Endothelial cell of umbilical vein (primary cell): ENCODE results near the gene CEP350. TPM values are rescaled to one million over a fixed set of nuclear protein-coding genes. Genes with fewer than 3 reads are reported as not detected.

Source experiments
- BruUV-seq: library from RNA; stranded (reverse); fragments of 400-500 nt; replicated peaks from 2 replicates; lab custom pipeline; 2021; lab: Mats Ljungman, UMichigan
- CTCF ChIA-PET: fragments of 300-600, 350-600 bp; sonication (Branson Sonifier 250); formaldehyde crosslinking; loops from one replicate; lab custom pipeline; 2021; ENCODE audit warnings: antibody characterized with exemption, inconsistent platforms; lab: Charles Lee
- POLR2A ChIA-PET: fragments of 300-600, 350-600 bp; sonication (Branson Sonifier 250); formaldehyde crosslinking; loops from one replicate; lab custom pipeline; 2021; ENCODE audit warnings: antibody characterized with exemption, inconsistent platforms; lab: Charles Lee
- DNase-seq: peaks from one replicate; pipeline ENCODE4 v3.0.0-alpha.2; 2011; ENCODE audit warnings: low read depth, low spot score
- FAIRE-seq: peaks from 2 replicates; lab custom pipeline; 2011; peaks lifted over from hg19 to GRCh38; lab: Jason Lieb, UNC
- H2AFZ ChIP-seq: 2 replicates; pipeline ENCODE4 v1.6.0; 2012; ENCODE audit warnings: low read depth, low read length, control low read depth, inconsistent platforms
- H3K27ac ChIP-seq: 2 replicates; pipeline ENCODE4 v1.5.1; 2011; ENCODE audit warnings: low read depth, mild to moderate bottlenecking, control low read depth, low read length, moderate library complexity; ENCODE audit not compliant: insufficient read depth
- H3K27me3 ChIP-seq, 2 experiments: 2 replicates each; pipeline versions ENCODE4 v1.6.0 to v1.6.1; 2011; ENCODE audit warnings: low read length in 2 of 2, mixed read lengths in 1 of 2; ENCODE audit not compliant: control insufficient read depth in 2 of 2, insufficient read depth in 2 of 2
- H3K36me3 ChIP-seq, 2 experiments: 2 replicates in 1 of 2; 3 replicates in 1 of 2; pipeline ENCODE4 v1.5.1; 2011; ENCODE audit warnings: low read length in 2 of 2, mild to moderate bottlenecking in 1 of 2, moderate library complexity in 1 of 2; ENCODE audit not compliant: control insufficient read depth in 2 of 2, insufficient read depth in 2 of 2; ENCODE audit errors: extremely low read depth in 1 of 2
- H3K4me1 ChIP-seq: 3 replicates; pipeline ENCODE4 v1.5.1; 2011; ENCODE audit warnings: mild to moderate bottlenecking, low read length; ENCODE audit not compliant: control insufficient read depth, insufficient read depth; ENCODE audit errors: extremely low read depth
- H3K4me2 ChIP-seq: 2 replicates; pipeline ENCODE4 v1.6.1; 2011; ENCODE audit warnings: low read length, control low read depth, mixed read lengths; ENCODE audit not compliant: insufficient read depth
- H3K4me3 ChIP-seq, 3 experiments: fragments of 200-600 bp in 1 of 3; sonication (generic), shearing (Covaris generic) in 1 of 3; replicated peaks in 1 of 3; 2 replicates each; pipeline ENCODE4 v1.5.1; 2011 to 2016; ENCODE audit warnings: control low read depth in 3 of 3, low read length in 3 of 3, mild to moderate bottlenecking in 2 of 3, inconsistent platforms in 1 of 3, low read depth in 1 of 3, moderate library complexity in 1 of 3; ENCODE audit not compliant: insufficient read depth in 1 of 3
- H3K79me2 ChIP-seq: 2 replicates; pipeline ENCODE4 v1.6.0; 2012; ENCODE audit warnings: low read length, inconsistent platforms; ENCODE audit not compliant: control insufficient read depth, insufficient read depth
- H3K9ac ChIP-seq: replicated peaks from 2 replicates; pipeline ENCODE3; 2011; ENCODE audit warnings: low read length, control low read depth; ENCODE audit not compliant: insufficient read depth; ENCODE audit errors: extremely low read depth
- H3K9me1 ChIP-seq: replicated peaks from 3 replicates; pipeline ENCODE4 v1.6.0; 2011; ENCODE audit warnings: mild to moderate bottlenecking, low read length; ENCODE audit not compliant: control insufficient read depth, insufficient read depth; ENCODE audit errors: extremely low read depth
- H3K9me3 ChIP-seq: replicated peaks from 2 replicates; pipeline ENCODE4 v1.5.1; 2012; ENCODE audit warnings: low read length, inconsistent platforms; ENCODE audit not compliant: control insufficient read depth, insufficient read depth
- H4K20me1 ChIP-seq: replicated peaks from 2 replicates; pipeline ENCODE3; 2011; ENCODE audit warnings: mild to moderate bottlenecking, low read length; ENCODE audit not compliant: control insufficient read depth, insufficient read depth; ENCODE audit errors: extremely low read depth
- CTCF ChIP-seq, 2 donors: IDR thresholded peaks; 1 replicate in 1 of 2; 2 replicates in 1 of 2; pipeline ENCODE4 v1.5.1; 2011; ENCODE audit warnings: low read length in 2 of 2, mild to moderate bottlenecking in 2 of 2, moderate library complexity in 2 of 2, control low read depth in 1 of 2, inconsistent platforms in 1 of 2, low read depth in 1 of 2; ENCODE audit not compliant: insufficient read depth in 1 of 2; ENCODE audit errors: extremely low read depth in 1 of 2
- EZH2 ChIP-seq: IDR thresholded peaks from 2 replicates; pipeline ENCODE4 v1.6.1; 2012; ENCODE audit warnings: borderline replicate concordance, low read depth, mild to moderate bottlenecking, moderate library complexity, low read length, inconsistent platforms; ENCODE audit not compliant: severe bottlenecking
- FOS ChIP-seq: IDR thresholded peaks from 2 replicates; pipeline ENCODE4 v1.6.1; 2011; ENCODE audit warnings: mild to moderate bottlenecking, low read length, moderate library complexity, borderline replicate concordance; ENCODE audit not compliant: insufficient read depth
- GATA2 ChIP-seq: IDR thresholded peaks from 2 replicates; pipeline ENCODE4 v1.7.0; 2011; ENCODE audit warnings: low read depth, mild to moderate bottlenecking, moderate library complexity, mixed read lengths, low read length; ENCODE audit not compliant: insufficient read length, insufficient read depth
- JUN ChIP-seq: IDR thresholded peaks from 2 replicates; pipeline ENCODE4 v1.6.1; 2011; ENCODE audit warnings: borderline replicate concordance, low read depth; ENCODE audit not compliant: insufficient read length, insufficient read depth
- MAX ChIP-seq: IDR thresholded peaks from 2 replicates; pipeline ENCODE4 v1.6.1; 2011; ENCODE audit not compliant: insufficient read depth, insufficient read length
- MYC ChIP-seq: IDR thresholded peaks from one replicate; pipeline ENCODE4 v1.6.1; 2011; ENCODE audit warnings: mild to moderate bottlenecking, low read depth, low read length
- POLR2A ChIP-seq: IDR thresholded peaks from 2 replicates; pipeline ENCODE4 v1.6.1; 2012; ENCODE audit warnings: low read depth, mild to moderate bottlenecking, control low read depth, low read length
- POLR2AphosphoS5 ChIP-seq: IDR thresholded peaks from 2 replicates; pipeline ENCODE4 v1.6.1; 2012; ENCODE audit warnings: low read depth, mild to moderate bottlenecking, control low read depth, low read length, moderate library complexity; ENCODE audit not compliant: insufficient read depth
- dilution Hi-C: fragments of 300-500 bp; cut with MboI; formaldehyde crosslinking; loops from one replicate; pipeline ENCODE4 v1.15.0; 2019; ENCODE audit warnings: low sequenced_read_pairs; ENCODE audit not compliant: extremely low pct_ligation_motif_present
- intact Hi-C: fragments of 100-400 bp; cut with micrococcal nuclease; formaldehyde crosslinking; loops from one replicate; pipeline ENCODE4 v1.10.0; 2022
- polyA plus RNA-seq, 4 experiments: library from polyadenylated mRNA; depleted of rRNA in 3 of 4; stranded (reverse) in 3 of 4; unstranded in 1 of 4; fragments of >200 nt; gene quantifications; 2 replicates each; pipeline versions ENCODE4 v1.2.1 to v1.2.3, GENCODE V29; 2011 to 2012; ENCODE audit warnings: missing spikeins in 1 of 4
- total RNA-seq: library from RNA; stranded (reverse); gene quantifications from 2 replicates; pipeline ENCODE4 v1.2.3, GENCODE V29; 2021

Gene CEP350
- total and polyA plus RNA-seq, 2 donors (not counting 3 experiments of a cell fraction or from before 2014, with no cell fraction given): 4.8 to 30.1 TPM

- Histone ChIP-seq H3K79me2 (no peaks in the 10 kb centered on the region), H3K27me3 (no peaks in the 10 kb centered on the region), H3K4me2 (no peak overlapping the region), H3K4me3 (no peak overlapping the region), H4K20me1 (no peaks in the 10 kb centered on the region), H3K36me3 (peaks cover 5 to 8% of the 10 kb centered on the region in 2 experiments), H3K4me1 (no peaks in the 10 kb centered on the region), H3K9ac (no peak overlapping the region), H2AFZ (no peak overlapping the region), H3K9me3 (no peaks in the 10 kb centered on the region), H3K27ac (no peak overlapping the region), H3K9me1 (no peaks in the 10 kb centered on the region)
- dilution Hi-C loops (no loop called here), intact Hi-C loops (no loop called here)
- POLR2A ChIA-PET: no interaction called here
- FAIRE-seq (no peak), DNase-seq (no peak)
- no peak for TF ChIP-seq GATA2
- TF ChIP-seq MAX: no peak
- no peak for TF ChIP-seq POLR2A
- TF ChIP-seq CTCF (IDR thresholded peaks at IDR 0.05; ENCODE audit: extremely low read depth in 1 of 2, insufficient read depth in 1 of 2, low read depth in 1 of 2, low read length in 2 of 2): no peak
- TF ChIP-seq POLR2AphosphoS5: no peak
- TF ChIP-seq FOS: no peak
- TF ChIP-seq JUN: no peak
- no peak for TF ChIP-seq MYC
- no peak for TF ChIP-seq EZH2
- CTCF ChIA-PET: interaction anchor here (1.0 to 1.6 kb wide), 2 partner anchors 9 to 109 kb away, joined by 3 to 6 read pairs; no protein-coding TSS in a partner anchor
- no TSS peak for BruUV-seq
Observed at GRCh38 chr1:180070286-180070685, 115.7 kb downstream of the CEP350 start.
